Left ventricle myocardium inferior (tissue), 1 donor: ENCODE data around the gene TGFBR3. TPM values are rescaled to one million over a fixed set of nuclear protein-coding genes. Genes with fewer than 3 reads are reported as not detected.
A peak's percentile ranks its signal among the peaks of the same experiment; 100 is the strongest.

ENCODE experiments used
- DNase-seq: peaks from one replicate; pipeline ENCODE4 v3.0.0-alpha.2; 2020
- H3K27ac ChIP-seq: fragments of 200-600 bp; replicated peaks from 2 replicates; pipeline ENCODE4 v1.8.0; 2021
- H3K27me3 ChIP-seq: fragments of 200-600 bp; 2 replicates; pipeline ENCODE4 v1.8.0; 2021; ENCODE audit warnings: low read depth
- H3K36me3 ChIP-seq: fragments of 200-600 bp; 2 replicates; pipeline ENCODE4 v1.8.0; 2021
- H3K4me1 ChIP-seq: fragments of 200-600 bp; 2 replicates; pipeline ENCODE4 v1.8.0; 2021
- H3K4me3 ChIP-seq: fragments of 200-600 bp; 2 replicates; pipeline ENCODE4 v1.8.0; 2021; ENCODE audit warnings: mild to moderate bottlenecking, moderate library complexity
- H3K9me3 ChIP-seq: fragments of 200-600 bp; replicated peaks from 2 replicates; pipeline ENCODE4 v1.8.0; 2021
- intact Hi-C: fragments of 100-400 bp; cut with micrococcal nuclease; formaldehyde crosslinking; loops from one replicate; pipeline ENCODE4 v1.11.0; 2022
- total RNA-seq: library from RNA; stranded (reverse); fragmentation: NEBNext Ultra II Directional; extraction: Animal tissue kit (Norgen Biotek cat#: 25700); gene quantifications from one replicate; pipeline ENCODE4 v1.2.1, GENCODE V29; 2021
- TF ChIP-seq, protein P1 (sequence below): fragments of 200-600 bp; IDR thresholded peaks from 2 replicates; pipeline ENCODE4 v1.8.0; 2021; ENCODE audit warnings: antibody characterized with exemption, mild to moderate bottlenecking, borderline replicate concordance
- donor health status: DM: no; HTN: yes; CAD: no; lungs with severe emphysema.

The TGFBR3 gene
- total RNA-seq, 1 donor from 2014 or later, result 24.6 TPM

DNA sequence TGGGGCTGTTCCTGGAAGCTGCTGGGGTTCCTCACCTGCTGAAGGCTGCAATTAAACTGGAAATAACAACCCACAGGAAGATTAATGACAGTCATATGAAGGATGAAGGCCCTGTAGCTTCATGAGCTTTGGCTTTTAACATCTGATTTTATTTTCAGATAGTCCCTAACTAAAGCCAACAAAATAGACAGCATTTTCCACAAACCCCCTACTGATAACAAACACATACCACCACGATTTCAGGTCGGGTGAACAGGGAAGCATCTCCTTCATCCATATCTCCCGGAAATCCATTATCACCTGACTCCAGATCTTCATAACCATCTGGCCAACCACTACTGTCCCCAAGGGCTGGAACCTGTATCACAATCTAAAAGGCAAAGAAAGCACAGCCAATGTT is 169.6 kb downstream of the TGFBR3 start:
- no peak overlapping the region for H3K27ac ChIP-seq
- TF ChIP-seq, protein P1, sequence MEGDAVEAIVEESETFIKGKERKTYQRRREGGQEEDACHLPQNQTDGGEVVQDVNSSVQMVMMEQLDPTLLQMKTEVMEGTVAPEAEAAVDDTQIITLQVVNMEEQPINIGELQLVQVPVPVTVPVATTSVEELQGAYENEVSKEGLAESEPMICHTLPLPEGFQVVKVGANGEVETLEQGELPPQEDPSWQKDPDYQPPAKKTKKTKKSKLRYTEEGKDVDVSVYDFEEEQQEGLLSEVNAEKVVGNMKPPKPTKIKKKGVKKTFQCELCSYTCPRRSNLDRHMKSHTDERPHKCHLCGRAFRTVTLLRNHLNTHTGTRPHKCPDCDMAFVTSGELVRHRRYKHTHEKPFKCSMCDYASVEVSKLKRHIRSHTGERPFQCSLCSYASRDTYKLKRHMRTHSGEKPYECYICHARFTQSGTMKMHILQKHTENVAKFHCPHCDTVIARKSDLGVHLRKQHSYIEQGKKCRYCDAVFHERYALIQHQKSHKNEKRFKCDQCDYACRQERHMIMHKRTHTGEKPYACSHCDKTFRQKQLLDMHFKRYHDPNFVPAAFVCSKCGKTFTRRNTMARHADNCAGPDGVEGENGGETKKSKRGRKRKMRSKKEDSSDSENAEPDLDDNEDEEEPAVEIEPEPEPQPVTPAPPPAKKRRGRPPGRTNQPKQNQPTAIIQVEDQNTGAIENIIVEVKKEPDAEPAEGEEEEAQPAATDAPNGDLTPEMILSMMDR, result no peak
- H3K9me3 ChIP-seq, result no peaks in the 10 kb centered on the region
- H3K4me1 ChIP-seq, result peaks cover 28% of the 10 kb centered on the region
- H3K4me3 ChIP-seq, result no peak overlapping the region
- DNase-seq, result no peak
- H3K36me3 ChIP-seq, result peaks cover 67% of the 10 kb centered on the region
- no peaks in the 10 kb centered on the region for H3K27me3 ChIP-seq
- intact Hi-C loops, result no loop called here

DNA sequence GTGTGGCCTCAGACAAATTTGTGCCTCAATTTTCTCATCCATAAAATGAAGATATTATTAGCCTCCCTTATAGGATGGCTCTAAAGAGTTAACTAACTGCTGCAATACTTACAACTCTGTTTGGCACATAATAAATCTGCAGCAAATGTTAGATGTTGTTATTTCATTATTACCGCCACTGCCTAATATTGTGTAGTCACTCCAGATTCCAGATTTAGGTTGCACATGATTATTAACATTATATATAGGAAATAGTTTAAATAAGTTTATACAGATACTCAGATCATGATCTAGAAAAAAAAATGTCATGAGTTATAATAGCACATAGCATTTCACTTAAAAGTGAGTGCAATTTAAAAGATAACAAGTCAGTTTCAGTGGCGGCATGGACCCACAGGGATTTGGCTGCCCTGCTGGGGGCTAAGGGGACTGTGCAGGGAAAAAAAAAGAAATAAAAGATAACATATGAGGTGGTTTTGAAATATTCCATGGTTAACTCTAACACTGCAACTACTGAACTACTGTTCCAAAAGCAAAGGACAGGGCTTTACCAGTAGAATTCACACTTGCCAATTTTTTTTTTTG is 170.4 kb downstream of the TGFBR3 start:
- H3K36me3 ChIP-seq, result peaks cover 67% of the 10 kb centered on the region
- DNase-seq, result no peak
- no peak overlapping the region for H3K27ac ChIP-seq
- H3K4me3 ChIP-seq, result no peak overlapping the region
- intact Hi-C loops, result no loop called here
- TF ChIP-seq, protein P1, result no peak
- H3K27me3 ChIP-seq, result no peaks in the 10 kb centered on the region
- H3K9me3 ChIP-seq, result no peaks in the 10 kb centered on the region
- peaks cover 36% of the 10 kb centered on the region for H3K4me1 ChIP-seq

DNA sequence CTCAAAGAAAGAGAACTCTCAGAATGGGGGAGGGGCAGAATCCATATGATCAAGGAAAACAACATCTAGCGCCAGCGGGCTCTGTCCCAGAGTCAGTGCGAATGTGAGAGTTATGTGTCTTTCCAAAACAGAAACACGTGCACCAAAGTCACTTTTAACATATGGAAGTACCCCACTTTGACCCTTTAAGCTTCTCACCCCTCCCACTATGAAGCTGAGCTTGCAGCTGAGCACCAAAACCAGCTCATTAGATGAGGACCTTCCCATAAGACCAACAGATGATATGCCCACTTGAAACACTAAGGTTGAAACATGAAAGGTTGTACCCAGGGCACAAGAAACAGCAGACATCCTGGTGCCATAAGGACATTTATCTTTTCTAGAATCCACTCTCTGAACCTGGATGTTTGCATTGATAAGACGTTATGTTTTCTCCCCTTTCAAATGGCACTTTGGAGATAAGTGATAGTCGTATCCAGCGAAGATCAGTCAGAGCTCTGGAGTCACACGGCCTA is 171.0 kb downstream of the TGFBR3 start:
- Histone ChIP-seq H3K9me3 (no peaks in the 10 kb centered on the region), H3K27me3 (no peaks in the 10 kb centered on the region), H3K27ac (no peak overlapping the region), H3K4me1 (peaks cover 41% of the 10 kb centered on the region), H3K36me3 (peaks cover 66% of the 10 kb centered on the region), H3K4me3 (no peak overlapping the region)
- TF ChIP-seq, protein P1, result no peak
- no peak for DNase-seq
- intact Hi-C loops, result no loop called here

DNA sequence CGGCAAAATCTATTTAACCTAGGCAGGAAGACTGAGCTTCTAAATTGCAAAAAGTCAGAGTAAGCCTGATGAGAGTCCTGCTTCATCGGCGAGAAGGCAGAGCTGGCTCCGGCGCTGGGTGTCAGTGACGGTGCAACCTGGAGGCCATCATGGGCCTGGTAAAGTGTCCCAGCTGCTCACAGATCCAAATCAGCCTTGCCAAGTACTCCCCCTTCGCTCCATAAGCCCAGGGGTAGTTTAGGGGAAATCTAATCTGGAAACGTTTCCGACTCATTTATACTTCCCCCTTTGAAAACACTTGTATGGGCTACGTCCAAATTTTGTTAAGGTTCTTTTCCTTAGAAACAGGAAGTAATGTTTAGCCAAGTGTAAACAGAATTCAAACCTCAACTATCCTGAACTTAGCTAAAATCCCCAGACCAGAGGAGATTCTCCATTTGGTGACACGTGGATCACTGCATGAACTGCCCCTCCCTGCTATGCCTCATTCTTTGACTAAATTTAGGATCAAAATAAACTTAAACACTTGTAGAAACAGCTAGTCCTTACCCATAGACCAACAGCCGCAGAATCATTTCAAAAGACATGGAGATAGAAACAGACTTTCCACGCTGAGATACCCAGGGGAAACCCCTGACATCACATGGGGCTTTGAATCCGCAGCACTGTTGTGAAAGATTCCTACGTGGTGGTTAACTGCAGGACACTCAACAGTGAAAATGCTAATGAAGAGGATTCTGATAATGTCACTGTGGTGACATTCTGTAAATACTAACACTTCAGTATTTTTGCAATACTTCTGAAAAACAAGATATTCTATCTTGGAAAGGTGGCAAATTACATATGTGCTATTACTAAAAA is 172.7 kb downstream of the TGFBR3 start:
- peak; percentile 69 for DNase-seq
- intact Hi-C loops, result no loop called here
- no peaks in the 10 kb centered on the region for H3K9me3 ChIP-seq
- TF ChIP-seq, protein P1, result no peak
- peaks cover 53% of the 10 kb centered on the region for H3K4me1 ChIP-seq
- H3K4me3 ChIP-seq, result peak overlapping the region; percentile 6
- peaks cover 59% of the 10 kb centered on the region for H3K36me3 ChIP-seq
- H3K27ac ChIP-seq, result peak overlapping the region; percentile 83
- no peaks in the 10 kb centered on the region for H3K27me3 ChIP-seq

DNA sequence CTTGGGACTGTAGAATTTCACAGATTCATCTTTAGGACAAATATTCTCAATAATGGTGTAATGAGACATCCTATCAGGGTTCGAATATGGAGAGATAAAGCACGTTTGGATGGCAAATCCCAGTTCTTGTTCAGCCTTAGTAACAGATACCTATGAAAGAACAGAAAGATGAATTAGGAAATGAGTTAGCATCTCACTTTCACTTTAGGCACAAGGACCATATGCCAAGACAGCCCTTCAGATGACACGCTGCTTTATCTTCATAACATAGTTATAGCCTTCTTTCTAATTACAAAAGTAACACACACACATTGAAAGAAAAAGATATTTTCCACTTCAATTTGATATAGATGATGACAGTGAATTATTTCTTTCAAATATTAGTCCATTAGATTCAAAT is 173.6 kb downstream of the TGFBR3 start:
- intact Hi-C loops, result no loop called here
- H3K36me3 ChIP-seq, result peaks cover 65% of the 10 kb centered on the region
- DNase-seq, result no peak
- H3K27ac ChIP-seq, result peak overlapping the region; percentile 83
- no peaks in the 10 kb centered on the region for H3K27me3 ChIP-seq
- peaks cover 59% of the 10 kb centered on the region for H3K4me1 ChIP-seq
- TF ChIP-seq, protein P1, result no peak
- H3K9me3 ChIP-seq, result no peaks in the 10 kb centered on the region
- H3K4me3 ChIP-seq, result peak overlapping the region; percentile 6
